Panc1 (cell line): ENCODE measurements around the gene CHST11. TPM values are rescaled to one million over a fixed set of nuclear protein-coding genes. Genes with fewer than 3 reads are reported as not detected.

ENCODE experiments used
- ATAC-seq: fragments of 200-7000 bp; cut with Tn5 transposase; 2 replicates; pipeline ENCODE4 v1.9.1; 2020; ENCODE audit warnings: mild to moderate bottlenecking, moderate library complexity
- BruUV-seq: library from RNA; stranded (reverse); fragments of 400-500 nt; replicated peaks from 2 replicates; lab custom pipeline; 2021; lab: Mats Ljungman, UMichigan
- CTCF ChIA-PET: fragments of 300-600 bp; sonication (Branson Sonifier 250); formaldehyde crosslinking; loops from one replicate; lab custom pipeline; 2022; ENCODE audit warnings: antibody characterized with exemption; lab: Charles Lee
- POLR2A ChIA-PET: fragments of 300-600 bp; sonication (Branson Sonifier 250); formaldehyde crosslinking; loops from one replicate; lab custom pipeline; 2022; ENCODE audit warnings: antibody characterized with exemption; lab: Charles Lee
- DNase-seq: peaks from one replicate; pipeline ENCODE4 v3.0.0-alpha.2; 2010; ENCODE audit warnings: low read depth, low spot score
- H3K27ac ChIP-seq: 2 replicates; pipeline ENCODE4 v1.5.1; 2011; ENCODE audit warnings: mild to moderate bottlenecking, low read length, inconsistent platforms
- H3K27me3 ChIP-seq: fragments of 200-500 bp; sonication (Bioruptor generic); 2 replicates; pipeline ENCODE4 v1.6.0; 2014; ENCODE audit warnings: low read length, inconsistent platforms; ENCODE audit not compliant: control insufficient read depth, insufficient read depth
- H3K36me3 ChIP-seq: fragments of 200-500 bp; sonication (Bioruptor generic); 2 replicates; pipeline ENCODE4 v1.5.1; 2014; ENCODE audit warnings: inconsistent platforms, mild to moderate bottlenecking, low read length, moderate library complexity; ENCODE audit not compliant: control insufficient read depth, insufficient read depth
- H3K4me1 ChIP-seq: 2 replicates; pipeline ENCODE4 v1.5.1; 2011; ENCODE audit warnings: inconsistent platforms, mild to moderate bottlenecking, low read length, moderate library complexity; ENCODE audit not compliant: control insufficient read depth, insufficient read depth
- H3K4me3 ChIP-seq, 2 experiments: 2 replicates each; pipeline ENCODE4 v1.5.1; 2011 to 2012; ENCODE audit warnings: low read depth in 2 of 2, low read length in 2 of 2, mild to moderate bottlenecking in 2 of 2, inconsistent platforms in 1 of 2, moderate library complexity in 1 of 2
- H3K9me3 ChIP-seq: fragments of 200-500 bp; sonication (Bioruptor generic); 2 replicates; pipeline ENCODE4 v1.5.1; 2014; ENCODE audit warnings: low read depth, mild to moderate bottlenecking, inconsistent platforms, low read length, moderate library complexity; ENCODE audit not compliant: control insufficient read depth, insufficient read depth
- CTCF ChIP-seq: fragments of 450-650 bp; IDR thresholded peaks from 2 replicates; pipeline ENCODE4 v1.5.1; 2017; ENCODE audit warnings: mild to moderate bottlenecking
- POLR2AphosphoS5 ChIP-seq: IDR thresholded peaks from 2 replicates; pipeline ENCODE4 v1.6.1; 2012; ENCODE audit warnings: mild to moderate bottlenecking, low read depth, low read length, moderate library complexity
- REST ChIP-seq, 2 experiments: IDR thresholded peaks; 2 replicates each; pipeline ENCODE4 v1.6.1; 2011 to 2012; ENCODE audit warnings: low read depth in 2 of 2, control low read depth in 1 of 2, low read length in 1 of 2, mild to moderate bottlenecking in 1 of 2, moderate library complexity in 1 of 2; ENCODE audit not compliant: insufficient read depth in 1 of 2
- SIN3A ChIP-seq: IDR thresholded peaks from 2 replicates; pipeline ENCODE4 v1.6.1; 2012; ENCODE audit warnings: low read depth, mild to moderate bottlenecking, low read length, moderate library complexity, borderline replicate concordance; ENCODE audit not compliant: insufficient read depth
- TCF7L2 ChIP-seq: IDR thresholded peaks from 2 replicates; pipeline ENCODE4 v1.6.1; 2011; ENCODE audit warnings: mild to moderate bottlenecking, low read depth, low read length, inconsistent platforms
- in situ Hi-C: cut with HindIII; loops from 2 replicates; pipeline ENCODE4 v1.10.0; 2016; ENCODE audit warnings: low sequenced_read_pairs, low pct_unique_long_range_greater_than_20kb
- intact Hi-C: fragments of 100-400 bp; cut with micrococcal nuclease; formaldehyde crosslinking; loops from one replicate; pipeline ENCODE4 v1.10.0; 2022; ENCODE audit not compliant: unreplicated experiment
- total RNA-seq: library from RNA; stranded (reverse); gene quantifications from one replicate; pipeline ENCODE4 v1.2.1, GENCODE V29; 2021; ENCODE audit not compliant: unreplicated experiment

CHST11 gene
- total RNA-seq, 1 experiment from 2014 or later: 11.4 TPM

GRCh38 chr12:104729091-104729490 lies 272.3 kb downstream of the CHST11 start:
- in situ Hi-C loops (no loop called here), intact Hi-C loops (no loop called here)
- no peak overlapping the region for H3K27ac ChIP-seq
- CTCF ChIA-PET: no interaction called here
- no peak overlapping the region for H3K4me3 ChIP-seq
- POLR2A ChIA-PET: no interaction called here
- 0 out of 2 replicates have a peak, but pooled peaks cover 2% of the 10 kb centered on the region for H3K4me1 ChIP-seq
- H3K9me3 ChIP-seq: no peaks in the 10 kb centered on the region
- no peaks in the 10 kb centered on the region for H3K27me3 ChIP-seq
- no peak for TF ChIP-seq TCF7L2
- TF ChIP-seq CTCF: no peak
- no peak for TF ChIP-seq POLR2AphosphoS5
- TF ChIP-seq SIN3A: no peak
- no peak for TF ChIP-seq REST (IDR thresholded peaks at IDR 0.05; ENCODE audit: insufficient read depth in 1 of 2, low read depth in 2 of 2, low read length in 1 of 2)
- no TSS peak for BruUV-seq
- H3K36me3 ChIP-seq: no peaks in the 10 kb centered on the region
- ATAC-seq (no peak), DNase-seq (no peak)

- no peaks in the 10 kb centered on the region for H3K27me3 ChIP-seq
- no peak overlapping the region for H3K27ac ChIP-seq
- BruUV-seq: no TSS peak
- TF ChIP-seq REST (IDR thresholded peaks at IDR 0.05; ENCODE audit: insufficient read depth in 1 of 2, low read depth in 2 of 2, low read length in 1 of 2) (no peak), SIN3A (no peak), TCF7L2 (no peak), POLR2AphosphoS5 (no peak), CTCF (no peak)
- no peak for DNase-seq
- no peak overlapping the region for H3K4me3 ChIP-seq
- intact Hi-C loops (no loop called here), in situ Hi-C loops (no loop called here)
- CTCF ChIA-PET: no interaction called here
- no peaks in the 10 kb centered on the region for H3K36me3 ChIP-seq
- 0 out of 2 replicates have a peak, but pooled peaks cover 3% of the 10 kb centered on the region for H3K4me1 ChIP-seq
- ATAC-seq: no peak
- POLR2A ChIA-PET: no interaction called here
- no peaks in the 10 kb centered on the region for H3K9me3 ChIP-seq
These were observed 273.1 kb downstream of the CHST11 start for GRCh38 chr12:104729610-104730446.
